ENCODE measurements around the gene PTPN3.

- TF ChIP-seq CTCF (IDR thresholded peaks at IDR 0.05) (no peak), RCOR1 (IDR thresholded peaks at IDR 0.05; ENCODE audit: low read depth, low read length) (no peak), PBX3 (IDR thresholded peaks at IDR 0.05) (no peak), EHMT2 (IDR thresholded peaks at IDR 0.05; ENCODE audit: low read depth) (no peak), EP300 (IDR thresholded peaks at IDR 0.05) (no peak), JUN (IDR thresholded peaks at IDR 0.05) (no peak), BHLHE40 (IDR thresholded peaks at IDR 0.05; ENCODE audit: low read depth, low read length) (no peak), MAX (IDR thresholded peaks at IDR 0.05) (no peak), RFX5 (IDR thresholded peaks at IDR 0.05) (no peak), HDAC2 (IDR thresholded peaks at IDR 0.05) (no peak), KDM5A (IDR thresholded peaks at IDR 0.05) (no peak), POLR2A (IDR thresholded peaks at IDR 0.05; ENCODE audit: low read length) (no peak), RAD21 (conservative IDR thresholded peaks at IDR 0.05 in 1 of 2, IDR thresholded peaks at IDR 0.05 in 1 of 2) (no peak), ELK1 (IDR thresholded peaks at IDR 0.05; ENCODE audit: low read depth, low read length) (no peak)
These were observed 153.2 kb downstream of the PTPN3 start for GRCh38 chr9:109344866-109345265.
